ENCODE measurements around the gene PRPF19. TPM values are rescaled to one million over a fixed set of nuclear protein-coding genes. Genes with fewer than 3 reads are reported as not detected.

Gene PRPF19
- total RNA-seq, 2 donors from 2014 or later = 147 to 181 TPM

DNA sequence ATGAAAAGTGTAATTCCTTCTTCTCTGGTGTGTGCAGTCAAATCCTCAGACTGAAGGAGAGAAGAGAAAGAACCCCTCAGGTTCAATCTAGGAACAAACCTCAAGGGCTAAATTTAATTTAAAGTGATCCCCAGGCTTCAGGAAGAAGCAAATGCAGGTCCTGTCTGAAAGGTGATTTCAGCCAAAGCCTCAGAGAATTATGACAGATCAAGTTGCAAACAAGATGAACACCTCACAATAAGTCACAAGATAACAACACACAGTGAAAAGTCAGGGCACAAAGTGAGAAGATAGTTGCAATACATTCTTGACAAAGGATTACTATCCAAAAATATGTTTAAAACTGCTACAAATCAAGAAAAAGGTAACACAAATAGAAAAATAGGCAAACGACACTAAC, 27.3 kb downstream of the PRPF19 start:
- H3K4me3 ChIP-seq = no peak overlapping the region
- H3K9me3 ChIP-seq = no peaks in the 10 kb centered on the region
- intact Hi-C loops (cut with DNase I) = loop anchor here (5.0 kb wide), 1 partner anchor 37 kb away; the partner anchor contains the start of gene CCDC86
- H3K27ac ChIP-seq = peak overlapping the region; percentile 59 to 65
- 93% methylated on average over 1 of the region's 1 CpG for WGBS
- DNase-seq (ENCODE audit: low spot score) = no peak
- no peaks in the 10 kb centered on the region for H3K27me3 ChIP-seq (replicated peaks; ENCODE audit: insufficient read depth)
- no peaks in the 10 kb centered on the region for H3K36me3 ChIP-seq
- H3K4me1 ChIP-seq (replicated peaks) = no peaks in the 10 kb centered on the region
- TF ChIP-seq POLR2A (IDR thresholded peaks at IDR 0.05) (no peak), POLR2AphosphoS5 (IDR thresholded peaks at IDR 0.05) (no peak)
- TF ChIP-seq, protein P1, sequence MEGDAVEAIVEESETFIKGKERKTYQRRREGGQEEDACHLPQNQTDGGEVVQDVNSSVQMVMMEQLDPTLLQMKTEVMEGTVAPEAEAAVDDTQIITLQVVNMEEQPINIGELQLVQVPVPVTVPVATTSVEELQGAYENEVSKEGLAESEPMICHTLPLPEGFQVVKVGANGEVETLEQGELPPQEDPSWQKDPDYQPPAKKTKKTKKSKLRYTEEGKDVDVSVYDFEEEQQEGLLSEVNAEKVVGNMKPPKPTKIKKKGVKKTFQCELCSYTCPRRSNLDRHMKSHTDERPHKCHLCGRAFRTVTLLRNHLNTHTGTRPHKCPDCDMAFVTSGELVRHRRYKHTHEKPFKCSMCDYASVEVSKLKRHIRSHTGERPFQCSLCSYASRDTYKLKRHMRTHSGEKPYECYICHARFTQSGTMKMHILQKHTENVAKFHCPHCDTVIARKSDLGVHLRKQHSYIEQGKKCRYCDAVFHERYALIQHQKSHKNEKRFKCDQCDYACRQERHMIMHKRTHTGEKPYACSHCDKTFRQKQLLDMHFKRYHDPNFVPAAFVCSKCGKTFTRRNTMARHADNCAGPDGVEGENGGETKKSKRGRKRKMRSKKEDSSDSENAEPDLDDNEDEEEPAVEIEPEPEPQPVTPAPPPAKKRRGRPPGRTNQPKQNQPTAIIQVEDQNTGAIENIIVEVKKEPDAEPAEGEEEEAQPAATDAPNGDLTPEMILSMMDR (IDR thresholded peaks at IDR 0.05) = no peak

DNA sequence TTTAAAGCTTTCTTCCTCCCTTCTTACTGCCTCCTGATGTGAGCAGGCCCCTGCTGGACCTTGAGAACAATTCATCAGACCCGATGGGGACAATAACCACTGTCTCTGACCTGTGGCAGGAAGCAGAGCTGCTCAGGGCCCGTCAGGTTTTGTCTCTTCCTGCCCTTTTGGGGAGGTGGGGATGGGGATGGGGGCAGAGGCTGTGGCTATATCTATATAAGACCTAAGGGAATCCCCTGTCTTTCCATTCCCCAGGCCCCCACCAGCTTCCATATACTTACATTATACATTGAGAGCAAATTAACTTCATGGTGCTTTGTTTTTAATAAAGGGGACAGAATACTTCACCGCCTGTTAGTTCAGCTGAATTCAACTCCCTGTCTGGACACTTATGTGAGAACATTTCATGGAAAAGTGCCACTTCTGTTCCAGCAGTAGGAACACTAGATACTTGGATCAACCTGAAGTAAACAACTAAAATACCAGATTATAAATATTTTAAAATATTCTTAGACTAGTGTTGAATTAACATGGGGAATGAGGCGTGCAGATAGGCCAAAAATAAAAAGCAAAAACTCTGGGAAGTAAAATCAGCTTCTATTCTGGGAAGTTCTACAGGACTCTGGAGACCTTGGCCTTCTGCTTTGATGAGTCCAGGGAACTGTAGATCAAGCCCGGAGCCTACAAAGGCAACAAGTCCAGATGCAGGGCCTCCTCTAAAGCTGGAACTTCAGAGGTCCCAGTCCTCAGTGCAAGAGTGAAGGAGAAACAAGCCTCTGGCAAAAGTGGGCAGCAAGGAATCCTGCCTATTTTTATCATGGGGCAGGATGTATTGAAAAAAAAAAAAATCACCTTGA, 27.9 kb downstream of the PRPF19 start:
- Histone ChIP-seq H3K9me3 (no peaks in the 10 kb centered on the region), H3K27ac (peak overlapping the region; percentile 59 to 65), H3K36me3 (no peaks in the 10 kb centered on the region), H3K27me3 (replicated peaks; ENCODE audit: insufficient read depth) (no peaks in the 10 kb centered on the region), H3K4me3 (no peak overlapping the region), H3K4me1 (replicated peaks) (no peaks in the 10 kb centered on the region)
- TF ChIP-seq, protein P1 (IDR thresholded peaks at IDR 0.05) = no peak
- TF ChIP-seq POLR2A (IDR thresholded peaks at IDR 0.05) (no peak), POLR2AphosphoS5 (IDR thresholded peaks at IDR 0.05) (peak; percentile 19)
- 60% methylated on average over 5 of the region's 5 CpGs for WGBS
- intact Hi-C loops (cut with DNase I) = loop anchor here (5.0 kb wide), 1 partner anchor 36 kb away; the partner anchor contains the start of gene CCDC86
- DNase-seq (ENCODE audit: low spot score) = no peak

DNA sequence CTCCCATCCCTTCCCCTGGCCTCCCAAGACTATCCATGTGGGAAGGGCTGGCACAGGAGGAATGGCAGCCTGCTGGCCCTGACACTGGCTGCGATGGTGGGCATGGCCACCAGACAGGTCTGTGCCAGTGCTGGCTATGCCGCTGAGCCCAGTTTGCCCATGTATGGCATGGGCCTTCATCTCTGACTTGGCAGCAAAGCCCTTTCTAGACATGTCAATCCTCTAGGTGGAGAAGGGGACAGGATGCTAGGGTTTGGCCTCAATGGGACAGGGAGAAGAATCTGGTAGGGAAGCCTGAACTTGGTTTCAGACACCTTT, 30.3 kb downstream of the PRPF19 start:
- Histone ChIP-seq H3K4me3 (no peak overlapping the region), H3K27ac (no peak overlapping the region), H3K9me3 (no peaks in the 10 kb centered on the region), H3K36me3 (no peaks in the 10 kb centered on the region), H3K4me1 (replicated peaks) (no peaks in the 10 kb centered on the region), H3K27me3 (replicated peaks; ENCODE audit: insufficient read depth) (no peaks in the 10 kb centered on the region)
- TF ChIP-seq, protein P1 (IDR thresholded peaks at IDR 0.05) = no peak
- TF ChIP-seq POLR2A (IDR thresholded peaks at IDR 0.05) (no peak), POLR2AphosphoS5 (IDR thresholded peaks at IDR 0.05) (no peak)
- 93% methylated on average over 2 of the region's 2 CpGs for WGBS
- intact Hi-C loops (cut with DNase I) = loop anchor here (5.0 kb wide), 1 partner anchor 34 kb away; the partner anchor contains the start of gene CCDC86
- no peak for DNase-seq (ENCODE audit: low spot score)

- no peak for DNase-seq (ENCODE audit: low spot score)
- intact Hi-C loops (cut with DNase I) = loop anchor here (5.0 kb wide), 1 partner anchor 33 kb away; the partner anchor contains the start of gene CCDC86
- TF ChIP-seq POLR2AphosphoS5 (IDR thresholded peaks at IDR 0.05) (no peak), POLR2A (IDR thresholded peaks at IDR 0.05) (no peak)
- TF ChIP-seq, protein P1 (IDR thresholded peaks at IDR 0.05) = no peak
- Histone ChIP-seq H3K4me3 (no peak overlapping the region), H3K36me3 (no peaks in the 10 kb centered on the region), H3K27ac (no peak overlapping the region), H3K4me1 (replicated peaks) (no peaks in the 10 kb centered on the region), H3K9me3 (no peaks in the 10 kb centered on the region), H3K27me3 (replicated peaks; ENCODE audit: insufficient read depth) (no peaks in the 10 kb centered on the region)
- WGBS = 83% methylated on average over 7 of the region's 7 CpGs
These were observed 30.8 kb downstream of the PRPF19 start for GRCh38 chr11:60875366-60876167.
